ENCODE measurements around the gene CDC42EP2.

- TF ChIP-seq EZH2 (IDR thresholded peaks at IDR 0.05; ENCODE audit: insufficient read depth, poor library complexity, severe bottlenecking) (no peak), EZH2phosphoT487 (IDR thresholded peaks at IDR 0.05; ENCODE audit: insufficient read depth, low read depth) (no peak)
Measured at GRCh38 chr11:65295001-65295400, 19.7 kb upstream of the CDC42EP2 start.
